ENCODE results near the gene PKNOX2. TPM values are rescaled to one million over a fixed set of nuclear protein-coding genes. Genes with fewer than 3 reads are reported as not detected.

Gene PKNOX2
- total RNA-seq, 3 donors from 2014 or later (not counting 1 experiment from before 2014, with no cell fraction given), result not detected

- no peaks in the 10 kb centered on the region for H3K4me1 ChIP-seq (ENCODE audit: control insufficient read depth, insufficient read depth, low read length)
- H3K36me3 Mint-ChIP-seq, result no peaks in the 10 kb centered on the region
- H3K4me1 Mint-ChIP-seq, result no peaks in the 10 kb centered on the region
- WGBS (ENCODE audit: insufficient coverage), result 82% methylated on average over 7 of the region's 7 CpGs
- H3K9me3 Mint-ChIP-seq, result no peaks in the 10 kb centered on the region
- H3K27ac ChIP-seq (ENCODE audit: low read length), result no peak overlapping the region
- no peak overlapping the region for H3K4me3 ChIP-seq (ENCODE audit: low read length)
- H3K9me3 ChIP-seq (ENCODE audit: control insufficient read depth, insufficient read depth, low read length), result no peaks in the 10 kb centered on the region
- DNase-seq (no peak), ATAC-seq (no peak)
- H3K4me3 Mint-ChIP-seq, result no peak overlapping the region
- no peak for TF ChIP-seq CTCF (IDR thresholded peaks at IDR 0.05)
- H3K27ac Mint-ChIP-seq, result no peak overlapping the region
- peaks cover 22 to 29% of the 10 kb centered on the region in 2 donors for H3K27me3 Mint-ChIP-seq (ENCODE audit: low read depth in 2 of 2)
- intact Hi-C loops (cut with micrococcal nuclease), result no loop called here
- H3K36me3 ChIP-seq (ENCODE audit: control insufficient read depth, insufficient read depth, low read length), result no peaks in the 10 kb centered on the region
- H3K27me3 ChIP-seq (ENCODE audit: control insufficient read depth, insufficient read depth, low read length), result no peaks in the 10 kb centered on the region
Observed at GRCh38 chr11:125327518-125328224, 163.1 kb downstream of the PKNOX2 start.

- WGBS (ENCODE audit: insufficient coverage), result 88% methylated on average over 1 of the region's 1 CpG
- Mint-ChIP-seq H3K36me3 (no peaks in the 10 kb centered on the region), H3K4me1 (no peaks in the 10 kb centered on the region), H3K9me3 (no peaks in the 10 kb centered on the region), H3K27ac (no peak overlapping the region), H3K27me3 (ENCODE audit: low read depth in 2 of 2) (peaks cover 22 to 29% of the 10 kb centered on the region in 2 donors), H3K4me3 (no peak overlapping the region)
- H3K4me1 ChIP-seq (ENCODE audit: control insufficient read depth, insufficient read depth, low read length), result no peaks in the 10 kb centered on the region
- DNase-seq, result no peak
- no peak for ATAC-seq
- no peaks in the 10 kb centered on the region for H3K36me3 ChIP-seq (ENCODE audit: control insufficient read depth, insufficient read depth, low read length)
- H3K9me3 ChIP-seq (ENCODE audit: control insufficient read depth, insufficient read depth, low read length), result no peaks in the 10 kb centered on the region
- intact Hi-C loops (cut with micrococcal nuclease), result no loop called here
- H3K4me3 ChIP-seq (ENCODE audit: low read length), result no peak overlapping the region
- TF ChIP-seq CTCF (IDR thresholded peaks at IDR 0.05), result no peak
- no peaks in the 10 kb centered on the region for H3K27me3 ChIP-seq (ENCODE audit: control insufficient read depth, insufficient read depth, low read length)
- no peak overlapping the region for H3K27ac ChIP-seq (ENCODE audit: low read length)
Observed at GRCh38 chr11:125328225-125328580, 163.7 kb downstream of the PKNOX2 start.

GRCh38 chr11:125329786-125330185 lies 165.2 kb downstream of the PKNOX2 start:
- no peak for TF ChIP-seq CTCF (IDR thresholded peaks at IDR 0.05)
- DNase-seq (no peak), ATAC-seq (no peak)
- H3K27me3 ChIP-seq (ENCODE audit: control insufficient read depth, insufficient read depth, low read length), result no peaks in the 10 kb centered on the region
- H3K9me3 ChIP-seq (ENCODE audit: control insufficient read depth, insufficient read depth, low read length), result no peaks in the 10 kb centered on the region
- H3K4me3 Mint-ChIP-seq, result no peak overlapping the region
- no peaks in the 10 kb centered on the region for H3K36me3 ChIP-seq (ENCODE audit: control insufficient read depth, insufficient read depth, low read length)
- peaks cover 18 to 29% of the 10 kb centered on the region in 2 donors for H3K27me3 Mint-ChIP-seq (ENCODE audit: low read depth in 2 of 2)
- H3K9me3 Mint-ChIP-seq, result no peaks in the 10 kb centered on the region
- H3K4me1 Mint-ChIP-seq, result no peaks in the 10 kb centered on the region
- H3K27ac ChIP-seq (ENCODE audit: low read length), result no peak overlapping the region
- no peak overlapping the region for H3K4me3 ChIP-seq (ENCODE audit: low read length)
- no peak overlapping the region for H3K27ac Mint-ChIP-seq
- no peaks in the 10 kb centered on the region for H3K36me3 Mint-ChIP-seq
- 43% methylated on average over 9 of the region's 9 CpGs for WGBS (ENCODE audit: insufficient coverage)
- H3K4me1 ChIP-seq (ENCODE audit: control insufficient read depth, insufficient read depth, low read length), result no peaks in the 10 kb centered on the region
- intact Hi-C loops (cut with micrococcal nuclease), result no loop called here

Measured in natural killer cell (primary cell).